IgD-negative memory B cell (primary cell): ENCODE measurements around the gene GPR17. TPM values are rescaled to one million over a fixed set of nuclear protein-coding genes. Genes with fewer than 3 reads are reported as not detected.

Experiments used
- H3K27ac Mint-ChIP-seq, 3 donors: one replicate each; pipeline ENCODE4 v1.8.0; 2020 to 2022; ENCODE audit warnings: mild to moderate bottlenecking in 3 of 3, mixed read lengths in 3 of 3, moderate library complexity in 1 of 3
- H3K27me3 Mint-ChIP-seq: one replicate; pipeline ENCODE4 v1.8.0; 2021; ENCODE audit warnings: mixed read lengths
- H3K36me3 Mint-ChIP-seq: one replicate; pipeline ENCODE4 v1.8.0; 2020; ENCODE audit warnings: mild to moderate bottlenecking, mixed read lengths
- H3K4me1 Mint-ChIP-seq, 3 donors: one replicate each; pipeline ENCODE4 v1.8.0; 2020 to 2022; ENCODE audit warnings: mixed read lengths in 3 of 3, mild to moderate bottlenecking in 1 of 3
- H3K4me3 Mint-ChIP-seq, 4 donors: one replicate each; pipeline ENCODE4 v1.8.0; 2020 to 2022; ENCODE audit warnings: mild to moderate bottlenecking in 4 of 4, mixed read lengths in 4 of 4, moderate library complexity in 3 of 4
- H3K9me3 Mint-ChIP-seq, 3 donors: one replicate each; pipeline ENCODE4 v1.8.0; 2020 to 2021; ENCODE audit warnings: mixed read lengths in 3 of 3, mild to moderate bottlenecking in 1 of 3
- polyA plus RNA-seq: library from polyadenylated mRNA; unstranded; fragments of 300-500 nt; fragmentation: Illumina TruSeq; gene quantifications from one replicate; pipeline ENCODE4 v1.2.3, GENCODE V29; 2021

Gene GPR17, protein sequence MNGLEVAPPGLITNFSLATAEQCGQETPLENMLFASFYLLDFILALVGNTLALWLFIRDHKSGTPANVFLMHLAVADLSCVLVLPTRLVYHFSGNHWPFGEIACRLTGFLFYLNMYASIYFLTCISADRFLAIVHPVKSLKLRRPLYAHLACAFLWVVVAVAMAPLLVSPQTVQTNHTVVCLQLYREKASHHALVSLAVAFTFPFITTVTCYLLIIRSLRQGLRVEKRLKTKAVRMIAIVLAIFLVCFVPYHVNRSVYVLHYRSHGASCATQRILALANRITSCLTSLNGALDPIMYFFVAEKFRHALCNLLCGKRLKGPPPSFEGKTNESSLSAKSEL
- not detected for polyA plus RNA-seq

- H3K4me1 Mint-ChIP-seq: peaks cover 18 to 22% (median 19%) of the 10 kb centered on the region in 3 donors
- peak within 1 kb of the TSS in 1 of 3 donors; percentile 38 for H3K27ac Mint-ChIP-seq
- no peaks in the 10 kb centered on the region for H3K9me3 Mint-ChIP-seq
- H3K27me3 Mint-ChIP-seq: no peaks in the 10 kb centered on the region
- H3K4me3 Mint-ChIP-seq: no peak within 1 kb of the TSS
- H3K36me3 Mint-ChIP-seq: peaks cover 2% of the 10 kb centered on the region
Measured at GRCh38 chr2:127645395-127646291, at the start of gene GPR17. Gene GPR17, plus strand, starts transcription at chr2:127646153. Its CDS starts 4,583 bp downstream, at chr2:127650736.

DNA sequence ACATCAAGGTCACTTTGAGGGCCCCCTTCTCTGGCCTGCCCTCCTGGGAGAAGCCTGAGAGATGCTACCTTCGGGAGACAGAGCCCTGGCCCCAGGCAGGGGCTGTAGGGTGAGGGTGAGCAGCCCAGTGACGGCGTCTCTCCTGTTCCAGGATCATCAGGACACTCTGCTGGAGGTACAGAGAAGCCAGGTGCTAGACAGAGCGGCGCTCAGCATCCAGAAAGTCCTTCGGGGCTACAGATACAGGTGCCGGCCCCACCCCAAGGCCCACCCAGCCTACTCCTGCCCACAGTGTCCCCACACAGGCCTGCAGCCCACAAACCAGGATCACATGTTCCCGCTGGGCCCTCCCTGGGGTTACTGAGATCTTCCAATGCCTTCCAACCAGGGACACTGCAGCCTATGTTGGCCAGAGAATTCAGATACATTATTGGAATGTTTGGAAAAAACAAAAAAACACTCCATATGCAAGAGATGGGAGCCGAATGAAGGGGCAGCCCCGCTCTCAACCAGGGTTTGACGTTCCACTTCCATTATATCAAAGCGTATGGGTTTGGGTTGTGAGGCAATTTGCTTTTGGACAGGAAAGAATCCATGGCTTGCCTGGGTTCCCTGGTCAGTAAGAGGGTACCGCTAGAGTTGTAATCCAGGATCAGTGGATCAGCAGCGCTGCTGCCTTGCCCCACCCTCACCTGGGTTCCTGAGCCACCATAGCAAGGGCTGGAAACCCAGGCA lies 49.5 kb upstream of the GPR17 start:
- Mint-ChIP-seq H3K4me3 (no peak overlapping the region), H3K36me3 (no peaks in the 10 kb centered on the region), H3K4me1 (peaks cover 9 to 17% (median 16%) of the 10 kb centered on the region in 3 donors), H3K27me3 (peaks cover 2% of the 10 kb centered on the region), H3K27ac (no peak overlapping the region), H3K9me3 (peaks cover 0 to 6% (median 0%) of the 10 kb centered on the region in 3 donors)

- H3K27ac Mint-ChIP-seq: no peak overlapping the region
- H3K36me3 Mint-ChIP-seq: no peaks in the 10 kb centered on the region
- no peak overlapping the region for H3K4me3 Mint-ChIP-seq
- peaks cover 0 to 6% (median 0%) of the 10 kb centered on the region in 3 donors for H3K9me3 Mint-ChIP-seq
- H3K4me1 Mint-ChIP-seq: peaks cover 9 to 17% (median 12%) of the 10 kb centered on the region in 3 donors
- peaks cover 2% of the 10 kb centered on the region for H3K27me3 Mint-ChIP-seq
Measured at GRCh38 chr2:127597046-127597983, 48.6 kb upstream of the GPR17 start.

- Mint-ChIP-seq H3K36me3 (peaks cover under 1% of the 10 kb centered on the region), H3K4me1 (peaks cover 9 to 17% (median 12%) of the 10 kb centered on the region in 3 donors), H3K27me3 (peaks cover 2% of the 10 kb centered on the region), H3K9me3 (peaks cover 0 to 7% (median under 1%) of the 10 kb centered on the region in 3 donors), H3K27ac (no peak overlapping the region), H3K4me3 (no peak overlapping the region)
Measured at GRCh38 chr2:127597984-127598380, 48.0 kb upstream of the GPR17 start.

- peaks cover 5% of the 10 kb centered on the region for H3K36me3 Mint-ChIP-seq
- H3K4me1 Mint-ChIP-seq: peaks cover 9 to 17% (median 12%) of the 10 kb centered on the region in 3 donors
- H3K27ac Mint-ChIP-seq: no peak overlapping the region
- no peak overlapping the region for H3K4me3 Mint-ChIP-seq
- peaks cover 2% of the 10 kb centered on the region for H3K27me3 Mint-ChIP-seq
- H3K9me3 Mint-ChIP-seq: peaks cover 1 to 12% (median 5%) of the 10 kb centered on the region in 3 donors
Measured at GRCh38 chr2:127598711-127599110, 47.2 kb upstream of the GPR17 start.

GRCh38 chr2:127599211-127599610 lies 46.7 kb upstream of the GPR17 start:
- peaks cover 1 to 12% (median 5%) of the 10 kb centered on the region in 3 donors for H3K9me3 Mint-ChIP-seq

DNA sequence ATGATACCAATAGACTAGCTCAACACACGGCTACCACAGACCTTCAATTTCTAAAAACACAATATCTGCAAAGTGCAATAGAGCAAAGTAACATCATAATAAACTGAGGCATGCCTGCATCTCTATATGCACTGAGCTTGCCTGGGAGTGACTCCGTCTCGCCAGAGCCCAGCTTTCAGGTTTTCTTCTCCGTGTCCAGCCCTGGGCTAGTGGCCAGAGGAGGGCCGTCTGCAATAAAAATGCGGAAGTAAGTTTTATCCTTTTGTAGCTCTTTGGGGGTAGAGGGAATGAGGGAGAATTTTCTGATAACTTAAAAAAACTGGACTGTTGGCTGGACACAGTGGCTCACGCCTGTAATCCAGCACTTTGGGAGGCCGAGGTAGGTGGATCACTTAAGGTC lies 41.0 kb upstream of the GPR17 start:
- Mint-ChIP-seq H3K27ac (peak overlapping the region in 1 of 3 donors; percentile 63), H3K4me1 (peaks cover 0 to 16% (median 8%) of the 10 kb centered on the region in 3 donors), H3K4me3 (peak overlapping the region in 1 of 4 donors; percentile 9), H3K27me3 (peaks cover 10% of the 10 kb centered on the region), H3K9me3 (peaks cover 1 to 6% (median 5%) of the 10 kb centered on the region in 3 donors), H3K36me3 (peaks cover 5% of the 10 kb centered on the region)

More at GRCh38 chr2:127599211-127599610, 46.7 kb upstream of the GPR17 start:
- H3K27ac Mint-ChIP-seq: no peak overlapping the region
- H3K4me1 Mint-ChIP-seq: peaks cover 9 to 17% (median 12%) of the 10 kb centered on the region in 3 donors
- H3K4me3 Mint-ChIP-seq: no peak overlapping the region
- peaks cover 2% of the 10 kb centered on the region for H3K27me3 Mint-ChIP-seq
- H3K36me3 Mint-ChIP-seq: peaks cover 5% of the 10 kb centered on the region

DNA sequence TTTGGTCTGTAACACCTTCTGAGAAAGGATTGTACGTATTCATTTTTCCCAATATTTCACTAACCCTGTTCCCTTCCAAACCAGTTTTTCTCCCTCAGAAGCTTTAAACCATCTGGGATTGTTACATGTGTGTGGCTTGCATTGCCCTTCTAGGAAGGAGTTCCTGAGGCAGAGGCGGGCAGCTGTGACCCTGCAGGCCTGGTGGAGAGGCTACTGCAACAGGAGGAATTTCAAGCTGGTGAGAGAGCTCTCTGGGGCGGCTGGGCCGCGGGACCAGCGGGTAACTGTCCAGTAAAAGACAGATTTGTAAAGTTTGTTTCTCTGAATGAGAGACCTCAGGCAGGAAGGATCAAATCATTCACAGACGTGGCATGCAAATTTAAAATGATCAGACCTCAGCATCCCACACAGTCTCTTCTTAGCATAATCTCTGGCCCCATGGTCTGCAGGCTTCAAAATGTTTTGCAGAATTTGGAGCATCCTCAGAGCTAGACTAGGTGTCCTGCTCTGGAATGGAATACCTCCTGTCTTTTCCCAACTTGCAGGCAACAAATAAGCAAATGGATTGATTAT lies 40.2 kb upstream of the GPR17 start:
- peaks cover 8% of the 10 kb centered on the region for H3K27me3 Mint-ChIP-seq
- H3K4me3 Mint-ChIP-seq: no peak overlapping the region
- peaks cover 5% of the 10 kb centered on the region for H3K36me3 Mint-ChIP-seq
- no peak overlapping the region for H3K27ac Mint-ChIP-seq
- peaks cover 4 to 6% (median 5%) of the 10 kb centered on the region in 3 donors for H3K9me3 Mint-ChIP-seq
- peaks cover 0 to 16% (median 8%) of the 10 kb centered on the region in 3 donors for H3K4me1 Mint-ChIP-seq

GRCh38 chr2:127606625-127607398 lies 39.1 kb upstream of the GPR17 start:
- Mint-ChIP-seq H3K9me3 (peaks cover 5 to 7% (median 6%) of the 10 kb centered on the region in 3 donors), H3K27me3 (peaks cover 8% of the 10 kb centered on the region), H3K27ac (no peak overlapping the region), H3K4me1 (peaks cover 0 to 16% (median 8%) of the 10 kb centered on the region in 3 donors), H3K36me3 (peaks cover 5% of the 10 kb centered on the region), H3K4me3 (peak overlapping the region in 1 of 4 donors; percentile 20)

DNA sequence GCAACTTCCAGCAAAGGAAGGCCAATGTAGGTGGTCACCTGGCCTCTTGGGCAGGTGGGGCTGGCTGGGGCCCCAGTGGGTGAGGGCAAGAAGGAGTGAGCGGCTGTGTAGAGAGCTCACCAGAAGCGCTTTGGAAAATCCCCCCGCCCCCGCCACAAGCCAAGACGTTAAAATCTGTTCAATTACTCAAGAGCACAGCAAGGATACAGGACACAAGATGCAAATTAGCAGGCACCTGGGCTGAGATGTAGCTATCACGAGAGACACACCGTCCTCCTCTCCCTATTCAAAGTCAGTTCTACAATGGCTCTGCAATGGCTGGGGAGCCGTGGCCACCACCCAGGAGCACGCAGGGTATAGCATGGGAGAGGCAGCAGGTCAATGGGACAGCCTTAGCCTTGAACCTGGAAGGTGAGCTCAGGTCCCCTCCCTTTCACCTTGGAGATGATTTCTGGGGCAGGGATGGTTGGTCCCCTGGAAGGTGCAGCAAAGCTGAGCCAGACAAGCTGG lies 38.5 kb upstream of the GPR17 start:
- peaks cover 5% of the 10 kb centered on the region for H3K36me3 Mint-ChIP-seq
- H3K4me3 Mint-ChIP-seq: no peak overlapping the region
- no peak overlapping the region for H3K27ac Mint-ChIP-seq
- peaks cover 8% of the 10 kb centered on the region for H3K27me3 Mint-ChIP-seq
- peaks cover 5 to 7% (median 6%) of the 10 kb centered on the region in 3 donors for H3K9me3 Mint-ChIP-seq
- H3K4me1 Mint-ChIP-seq: peaks cover 0 to 16% (median 8%) of the 10 kb centered on the region in 3 donors

DNA sequence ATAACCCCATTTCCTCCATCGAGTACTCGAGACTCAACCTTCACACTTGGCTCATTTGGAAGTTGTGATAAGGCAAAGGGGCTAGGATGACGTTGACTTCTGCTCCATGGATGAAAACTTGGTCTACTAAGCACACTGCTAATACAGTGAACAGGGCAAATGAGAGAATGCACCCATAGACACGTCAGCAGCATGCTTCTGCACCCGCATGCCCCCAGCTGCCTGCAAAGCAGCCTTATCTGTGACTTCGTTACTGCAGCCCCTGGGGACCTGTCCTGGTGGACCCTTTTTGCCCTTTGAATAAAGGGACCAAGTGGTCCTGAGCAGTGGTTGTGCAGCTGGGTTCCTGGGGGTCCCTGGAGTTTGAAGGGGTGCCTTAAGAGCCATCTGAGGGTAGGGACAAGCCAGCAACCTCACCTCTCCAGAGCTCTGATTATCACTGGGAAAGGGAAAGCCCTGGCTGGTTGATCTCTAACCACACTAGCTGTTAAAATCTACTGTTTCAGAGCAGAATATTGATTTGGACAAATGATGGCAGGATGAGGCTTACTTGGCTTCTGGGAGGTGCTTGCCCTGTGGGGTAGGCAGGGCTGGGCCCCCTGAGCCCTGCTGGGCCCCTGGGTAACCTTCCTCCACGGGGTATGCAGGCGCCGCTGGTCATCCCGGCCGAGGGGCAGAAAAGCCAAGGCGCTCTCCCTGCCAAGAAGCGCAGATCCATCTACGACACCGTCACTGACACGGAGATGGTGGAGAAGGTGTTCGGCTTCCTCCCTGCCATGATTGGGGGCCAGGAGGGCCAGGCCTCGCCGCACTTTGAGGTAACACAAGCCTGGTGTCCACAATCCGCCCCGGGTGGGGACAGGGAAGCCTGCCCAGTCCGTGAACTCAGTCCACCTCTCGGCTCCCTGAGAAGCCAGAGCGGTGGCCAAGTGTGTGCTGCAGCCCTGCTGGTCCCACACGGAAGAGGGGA lies 37.6 kb upstream of the GPR17 start:
- H3K9me3 Mint-ChIP-seq: peaks cover 2 to 9% (median 6%) of the 10 kb centered on the region in 3 donors
- H3K36me3 Mint-ChIP-seq: peaks cover under 1% of the 10 kb centered on the region
- no peak overlapping the region for H3K27ac Mint-ChIP-seq
- peaks cover 8% of the 10 kb centered on the region for H3K27me3 Mint-ChIP-seq
- peaks cover 0 to 16% (median 8%) of the 10 kb centered on the region in 3 donors for H3K4me1 Mint-ChIP-seq
- peak overlapping the region in 1 of 4 donors; percentile 47 for H3K4me3 Mint-ChIP-seq
